Lower lobe of right lung (tissue), 2 donors: ENCODE data around the gene ANKRD40. TPM values are rescaled to one million over a fixed set of nuclear protein-coding genes. Genes with fewer than 3 reads are reported as not detected.

ENCODE experiments used
- ATAC-seq, 2 donors: fragments of 200-7000 bp; cut with Tn5 transposase; one replicate each; pipeline ENCODE4 v1.9.1; 2020 to 2022; ENCODE audit warnings: mild to moderate bottlenecking in 2 of 2, moderate library complexity in 2 of 2
- DNase-seq: peaks from one replicate; pipeline ENCODE4 v3.0.0-alpha.2; 2020
- H3K27ac ChIP-seq: fragments of 200-600 bp; one replicate; pipeline ENCODE4 v1.8.0; 2022
- H3K27me3 ChIP-seq: fragments of 200-600 bp; one replicate; pipeline ENCODE4 v1.8.0; 2022; ENCODE audit warnings: low read depth
- H3K36me3 ChIP-seq: fragments of 200-600 bp; one replicate; pipeline ENCODE4 v1.8.0; 2022; ENCODE audit warnings: mild to moderate bottlenecking
- H3K4me1 ChIP-seq: fragments of 200-600 bp; one replicate; pipeline ENCODE4 v1.8.0; 2022
- H3K4me3 ChIP-seq: fragments of 200-600 bp; one replicate; pipeline ENCODE4 v1.8.0; 2022; ENCODE audit warnings: mild to moderate bottlenecking
- H3K9me3 ChIP-seq: fragments of 200-600 bp; one replicate; pipeline ENCODE4 v1.8.0; 2022
- intact Hi-C: fragments of 100-400 bp; cut with DNase I; formaldehyde crosslinking; loops from one replicate; pipeline ENCODE4 v1.11.0; 2022
- total RNA-seq: library from RNA; stranded (reverse); fragmentation: NEBNext Ultra II Directional; extraction: Animal tissue kit (Norgen Biotek cat#: 25700); gene quantifications from one replicate; pipeline ENCODE4 v1.2.1, GENCODE V29; 2021
- TF ChIP-seq, protein P1 (sequence below): fragments of 200-600 bp; IDR thresholded peaks from one replicate; pipeline ENCODE4 v1.8.0; 2022; ENCODE audit warnings: antibody characterized with exemption, mild to moderate bottlenecking
- donor health status: DM: no; HTN: yes; CAD: no; lungs with severe emphysema.

Gene ANKRD40
- total RNA-seq, 1 donor from 2014 or later = 49.5 TPM

DNA sequence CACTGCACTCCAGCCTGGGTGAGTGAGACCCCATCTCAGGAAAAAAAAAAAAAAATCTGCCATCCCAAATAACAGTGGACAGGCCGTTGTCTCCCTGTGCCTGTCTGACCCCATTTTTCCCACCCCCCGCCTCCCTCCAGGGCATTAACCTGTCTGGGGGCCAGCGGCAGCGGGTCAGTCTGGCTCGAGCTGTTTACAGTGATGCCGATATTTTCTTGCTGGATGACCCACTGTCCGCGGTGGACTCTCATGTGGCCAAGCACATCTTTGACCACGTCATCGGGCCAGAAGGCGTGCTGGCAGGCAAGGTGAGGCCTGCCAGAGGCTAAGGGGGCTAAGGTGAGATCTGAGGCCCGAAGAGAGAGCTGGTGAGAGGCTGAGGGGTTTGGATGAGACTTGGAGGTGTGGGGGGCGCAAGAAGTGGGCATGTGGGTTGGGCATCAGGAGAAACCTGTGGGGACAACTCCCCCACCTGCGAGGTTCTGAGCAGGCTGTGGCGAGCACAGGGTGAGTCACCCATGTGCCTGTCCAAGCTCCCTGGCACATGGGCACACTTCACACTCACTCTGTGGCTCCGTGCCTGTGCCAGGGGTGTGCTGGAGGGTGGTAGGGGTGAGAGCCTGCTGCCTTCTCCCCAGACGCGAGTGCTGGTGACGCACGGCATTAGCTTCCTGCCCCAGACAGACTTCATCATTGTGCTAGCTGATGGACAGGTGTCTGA lies 34.7 kb downstream of the ANKRD40 start:
- Histone ChIP-seq H3K4me1 (peaks cover 10% of the 10 kb centered on the region), H3K36me3 (peaks cover 6% of the 10 kb centered on the region), H3K4me3 (no peak overlapping the region), H3K27me3 (no peaks in the 10 kb centered on the region), H3K27ac (no peak overlapping the region), H3K9me3 (no peaks in the 10 kb centered on the region)
- intact Hi-C loops = no loop called here
- peak in 1 of 2 donors; percentile 45 for ATAC-seq
- no peak for DNase-seq
- TF ChIP-seq, protein P1, sequence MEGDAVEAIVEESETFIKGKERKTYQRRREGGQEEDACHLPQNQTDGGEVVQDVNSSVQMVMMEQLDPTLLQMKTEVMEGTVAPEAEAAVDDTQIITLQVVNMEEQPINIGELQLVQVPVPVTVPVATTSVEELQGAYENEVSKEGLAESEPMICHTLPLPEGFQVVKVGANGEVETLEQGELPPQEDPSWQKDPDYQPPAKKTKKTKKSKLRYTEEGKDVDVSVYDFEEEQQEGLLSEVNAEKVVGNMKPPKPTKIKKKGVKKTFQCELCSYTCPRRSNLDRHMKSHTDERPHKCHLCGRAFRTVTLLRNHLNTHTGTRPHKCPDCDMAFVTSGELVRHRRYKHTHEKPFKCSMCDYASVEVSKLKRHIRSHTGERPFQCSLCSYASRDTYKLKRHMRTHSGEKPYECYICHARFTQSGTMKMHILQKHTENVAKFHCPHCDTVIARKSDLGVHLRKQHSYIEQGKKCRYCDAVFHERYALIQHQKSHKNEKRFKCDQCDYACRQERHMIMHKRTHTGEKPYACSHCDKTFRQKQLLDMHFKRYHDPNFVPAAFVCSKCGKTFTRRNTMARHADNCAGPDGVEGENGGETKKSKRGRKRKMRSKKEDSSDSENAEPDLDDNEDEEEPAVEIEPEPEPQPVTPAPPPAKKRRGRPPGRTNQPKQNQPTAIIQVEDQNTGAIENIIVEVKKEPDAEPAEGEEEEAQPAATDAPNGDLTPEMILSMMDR = no peak

DNA sequence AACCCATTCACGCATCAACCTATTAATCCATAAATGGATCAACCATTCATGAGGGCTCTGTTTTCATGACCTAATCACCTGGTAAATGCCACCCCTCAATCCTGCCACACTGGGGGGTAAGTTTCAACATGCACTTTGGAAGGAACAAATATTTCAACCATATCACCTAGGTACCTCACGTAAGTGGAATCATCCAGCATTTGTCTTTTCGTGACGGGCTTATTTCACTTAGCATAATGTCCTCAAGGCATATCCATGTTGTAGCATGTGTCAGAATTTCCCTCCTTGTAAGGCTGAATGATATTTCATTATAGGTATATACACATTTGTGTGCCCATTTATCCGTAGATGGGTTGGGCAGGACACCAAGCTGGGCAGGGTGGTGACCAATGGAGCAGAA lies 35.6 kb downstream of the ANKRD40 start:
- no peak for DNase-seq
- intact Hi-C loops = no loop called here

DNA sequence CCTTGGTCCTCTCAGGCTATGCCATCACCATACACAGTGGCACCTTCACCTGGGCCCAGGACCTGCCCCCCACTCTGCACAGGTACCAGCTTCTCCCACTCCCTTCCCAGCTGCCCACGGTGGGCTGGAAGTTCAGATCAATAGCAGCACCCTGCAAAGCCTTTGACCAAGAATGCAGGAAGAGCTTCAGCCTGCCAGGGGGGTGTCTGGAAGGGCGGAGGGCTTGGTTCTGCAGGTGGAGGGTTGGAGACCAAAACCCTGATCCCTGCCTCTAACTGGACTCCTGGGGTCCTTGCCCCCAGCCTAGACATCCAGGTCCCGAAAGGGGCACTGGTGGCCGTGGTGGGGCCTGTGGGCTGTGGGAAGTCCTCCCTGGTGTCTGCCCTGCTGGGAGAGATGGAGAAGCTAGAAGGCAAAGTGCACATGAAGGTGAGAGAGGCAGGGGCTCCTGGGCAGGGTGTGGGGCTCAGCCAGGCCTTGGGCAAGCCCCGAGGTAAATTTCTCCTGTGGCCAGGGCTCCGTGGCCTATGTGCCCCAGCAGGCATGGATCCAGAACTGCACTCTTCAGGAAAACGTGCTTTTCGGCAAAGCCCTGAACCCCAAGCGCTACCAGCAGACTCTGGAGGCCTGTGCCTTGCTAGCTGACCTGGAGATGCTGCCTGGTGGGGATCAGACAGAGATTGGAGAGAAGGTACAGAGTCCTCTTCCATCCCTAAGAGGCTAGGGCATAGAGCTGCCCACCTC lies 38.7 kb downstream of the ANKRD40 start:
- TF ChIP-seq, protein P1 = no peak
- Histone ChIP-seq H3K27me3 (no peaks in the 10 kb centered on the region), H3K4me1 (peaks cover 10% of the 10 kb centered on the region), H3K36me3 (no peaks in the 10 kb centered on the region), H3K9me3 (no peaks in the 10 kb centered on the region), H3K27ac (no peak overlapping the region), H3K4me3 (no peak overlapping the region)
- intact Hi-C loops = no loop called here
- DNase-seq = no peak
- ATAC-seq = no peak

More for the DNA sequence above, 35.6 kb downstream of the ANKRD40 start:
- H3K4me3 ChIP-seq = no peak overlapping the region
- no peaks in the 10 kb centered on the region for H3K9me3 ChIP-seq
- TF ChIP-seq, protein P1 = no peak
- no peak overlapping the region for H3K27ac ChIP-seq
- H3K4me1 ChIP-seq = peaks cover 10% of the 10 kb centered on the region
- peaks cover 6% of the 10 kb centered on the region for H3K36me3 ChIP-seq
- H3K27me3 ChIP-seq = no peaks in the 10 kb centered on the region
- ATAC-seq = no peak

- ATAC-seq = no peak
- H3K4me3 ChIP-seq = no peak overlapping the region
- no peaks in the 10 kb centered on the region for H3K27me3 ChIP-seq
- H3K36me3 ChIP-seq = no peaks in the 10 kb centered on the region
- intact Hi-C loops = no loop called here
- DNase-seq = no peak
- TF ChIP-seq, protein P1 = no peak
- no peaks in the 10 kb centered on the region for H3K9me3 ChIP-seq
- H3K4me1 ChIP-seq = peaks cover 10% of the 10 kb centered on the region
- H3K27ac ChIP-seq = no peak overlapping the region
Measured at GRCh38 chr17:50668025-50668837, 39.5 kb downstream of the ANKRD40 start.

DNA sequence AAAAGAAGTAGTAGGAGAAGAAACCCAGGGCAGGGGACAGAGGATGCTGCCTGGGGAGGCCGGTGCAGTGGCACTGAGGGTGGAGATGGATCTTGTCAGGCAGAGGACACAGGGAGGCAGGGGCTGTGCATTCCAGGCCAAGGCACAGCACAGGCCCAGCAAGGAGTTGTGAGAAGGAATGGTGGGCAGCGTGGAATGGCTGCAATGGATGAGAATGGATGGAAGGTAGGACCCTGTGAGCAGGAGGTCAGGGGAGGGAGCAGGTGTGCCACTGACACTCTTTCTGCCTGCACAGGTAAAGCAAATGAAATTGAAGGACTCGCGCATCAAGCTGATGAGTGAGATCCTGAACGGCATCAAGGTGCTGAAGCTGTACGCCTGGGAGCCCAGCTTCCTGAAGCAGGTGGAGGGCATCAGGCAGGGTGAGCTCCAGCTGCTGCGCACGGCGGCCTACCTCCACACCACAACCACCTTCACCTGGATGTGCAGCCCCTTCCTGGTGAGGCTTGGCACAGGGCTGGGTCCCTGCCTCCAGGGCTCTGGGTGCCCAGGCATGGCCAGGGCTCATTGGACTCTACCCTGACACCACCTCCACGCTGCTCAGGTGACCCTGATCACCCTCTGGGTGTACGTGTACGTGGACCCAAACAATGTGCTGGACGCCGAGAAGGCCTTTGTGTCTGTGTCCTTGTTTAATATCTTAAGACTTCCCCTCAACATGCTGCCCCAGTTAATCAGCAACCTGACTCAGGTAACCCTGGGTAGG lies 40.3 kb downstream of the ANKRD40 start:
- DNase-seq (no peak), ATAC-seq (no peak)
- no peaks in the 10 kb centered on the region for H3K27me3 ChIP-seq
- peaks cover 10% of the 10 kb centered on the region for H3K4me1 ChIP-seq
- H3K9me3 ChIP-seq = no peaks in the 10 kb centered on the region
- intact Hi-C loops = no loop called here
- no peak overlapping the region for H3K27ac ChIP-seq
- no peak overlapping the region for H3K4me3 ChIP-seq
- TF ChIP-seq, protein P1 = no peak
- no peaks in the 10 kb centered on the region for H3K36me3 ChIP-seq
